HepG2 (cell line): ENCODE results near the gene HSD17B11. TPM values are rescaled to one million over a fixed set of nuclear protein-coding genes. Genes with fewer than 3 reads are reported as not detected.

Experiments used
- microRNA-seq: library from miRNA; unstranded; fragments of <30 nt; microRNA quantifications from one replicate; pipeline ENCODE4, GENCODE V29; 2020
- polyA plus RNA-seq, 8 experiments: library from polyadenylated mRNA; depleted of rRNA in 3 of 8; stranded (reverse) in 7 of 8; unstranded in 1 of 8; fragments of >200 nt; fragmentation: Illumina TruSeq in 4 of 8; extraction: Trizol in 4 of 8; gene quantifications; 2 replicates each; pipeline versions ENCODE4 v1.2.1 to v1.2.3, GENCODE V29; 2011 to 2016; ENCODE audit warnings: low read depth in 4 of 8, missing spikeins in 1 of 8, mixed read lengths in 1 of 8; ENCODE audit not compliant: insufficient read depth in 1 of 8
- small RNA-seq, 3 experiments: library from RNA; depleted of rRNA; stranded (forward); fragments of <200 nt; gene quantifications; one replicate each; pipeline ENCODE3, GENCODE V24; 2012; ENCODE audit warnings: low read depth in 2 of 3, low replicate concordance in 1 of 3; ENCODE audit not compliant: insufficient read length in 3 of 3, insufficient read depth in 2 of 3
- total RNA-seq, 5 experiments: library from RNA; depleted of rRNA; stranded (reverse); fragments of >200 nt; fragmentation: Illumina TruSeq; extraction: Trizol; gene quantifications; 2 replicates each; pipeline ENCODE4 v1.2.3, GENCODE V29; 2016; ENCODE audit warnings: low read depth in 1 of 5

The HSD17B11 gene
- total and polyA plus RNA-seq, 2 of the 13 experiments (the other 11 are each of a cell fraction or from before 2014, with no cell fraction given): 121 to 158 TPM

Small RNAs within 50 kb of the gene (microRNA-seq; reads per million reads assigned to microRNA genes)
- not detected for gene MIR5705

Small RNAs within 50 kb of the gene (small RNA-seq; reads per million reads assigned to genes)
- 0 reads per million in 3 experiments for gene MIR5705
- gene RN7SL681P: 0 to 0.97 (median 0) reads per million in 3 experiments

Other genes with a start within 250 kb of the HSD17B11 start
- 11.7 and 18.4 TPM in 2 replicates for gene KLHL8, start 170.6 kb downstream of the HSD17B11 start, total RNA-seq (2016; rRNA removed; fragmentation: Illumina TruSeq; extraction: Trizol)
- 2.6 and 2.8 TPM in 2 replicates for gene KLHL8, start 170.6 kb downstream of the HSD17B11 start, polyA plus RNA-seq (2011; rRNA removed)
- gene HSD17B13, start 68.3 kb downstream of the HSD17B11 start, total RNA-seq (2016; rRNA removed; fragmentation: Illumina TruSeq; extraction: Trizol): 0.04 TPM in 1 of 2 replicates, not detected in the other
- gene HSD17B13, start 68.3 kb downstream of the HSD17B11 start, polyA plus RNA-seq (2011; rRNA removed): 0.15 and 0.27 TPM in 2 replicates
- gene NUDT9, start 31.4 kb upstream of the HSD17B11 start, total RNA-seq (2016; rRNA removed; fragmentation: Illumina TruSeq; extraction: Trizol): 9.7 and 10.4 TPM in 2 replicates
- 11.2 and 12.3 TPM in 2 replicates for gene NUDT9, start 31.4 kb upstream of the HSD17B11 start, polyA plus RNA-seq (2011; rRNA removed)
- 0.04 TPM in 1 of 2 replicates, not detected in the other for gene SPARCL1, start 138.2 kb upstream of the HSD17B11 start, total RNA-seq (2016; rRNA removed; fragmentation: Illumina TruSeq; extraction: Trizol)
- not detected in 2 replicates for gene SPARCL1, start 138.2 kb upstream of the HSD17B11 start, polyA plus RNA-seq (2011; rRNA removed)
- not detected in 2 replicates for gene DSPP, start 217.3 kb upstream of the HSD17B11 start, total RNA-seq (2016; rRNA removed; fragmentation: Illumina TruSeq; extraction: Trizol)
- not detected in 2 replicates for gene DSPP, start 217.3 kb upstream of the HSD17B11 start, polyA plus RNA-seq (2011; rRNA removed)